Fibroblast of gingiva (primary cell): ENCODE measurements around the gene VIPR2.
"Not testable (repeated sequence)": the region's sequence is repeated elsewhere in the genome, so short reads cannot be mapped to it uniquely, and the experiment has no call there.

Experiments
- DNase-seq: peaks from one replicate; pipeline ENCODE4 v3.0.0-alpha.2; 2011; ENCODE audit warnings: low read depth

VIPR2 gene, protein sequence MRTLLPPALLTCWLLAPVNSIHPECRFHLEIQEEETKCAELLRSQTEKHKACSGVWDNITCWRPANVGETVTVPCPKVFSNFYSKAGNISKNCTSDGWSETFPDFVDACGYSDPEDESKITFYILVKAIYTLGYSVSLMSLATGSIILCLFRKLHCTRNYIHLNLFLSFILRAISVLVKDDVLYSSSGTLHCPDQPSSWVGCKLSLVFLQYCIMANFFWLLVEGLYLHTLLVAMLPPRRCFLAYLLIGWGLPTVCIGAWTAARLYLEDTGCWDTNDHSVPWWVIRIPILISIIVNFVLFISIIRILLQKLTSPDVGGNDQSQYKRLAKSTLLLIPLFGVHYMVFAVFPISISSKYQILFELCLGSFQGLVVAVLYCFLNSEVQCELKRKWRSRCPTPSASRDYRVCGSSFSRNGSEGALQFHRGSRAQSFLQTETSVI

DNA sequence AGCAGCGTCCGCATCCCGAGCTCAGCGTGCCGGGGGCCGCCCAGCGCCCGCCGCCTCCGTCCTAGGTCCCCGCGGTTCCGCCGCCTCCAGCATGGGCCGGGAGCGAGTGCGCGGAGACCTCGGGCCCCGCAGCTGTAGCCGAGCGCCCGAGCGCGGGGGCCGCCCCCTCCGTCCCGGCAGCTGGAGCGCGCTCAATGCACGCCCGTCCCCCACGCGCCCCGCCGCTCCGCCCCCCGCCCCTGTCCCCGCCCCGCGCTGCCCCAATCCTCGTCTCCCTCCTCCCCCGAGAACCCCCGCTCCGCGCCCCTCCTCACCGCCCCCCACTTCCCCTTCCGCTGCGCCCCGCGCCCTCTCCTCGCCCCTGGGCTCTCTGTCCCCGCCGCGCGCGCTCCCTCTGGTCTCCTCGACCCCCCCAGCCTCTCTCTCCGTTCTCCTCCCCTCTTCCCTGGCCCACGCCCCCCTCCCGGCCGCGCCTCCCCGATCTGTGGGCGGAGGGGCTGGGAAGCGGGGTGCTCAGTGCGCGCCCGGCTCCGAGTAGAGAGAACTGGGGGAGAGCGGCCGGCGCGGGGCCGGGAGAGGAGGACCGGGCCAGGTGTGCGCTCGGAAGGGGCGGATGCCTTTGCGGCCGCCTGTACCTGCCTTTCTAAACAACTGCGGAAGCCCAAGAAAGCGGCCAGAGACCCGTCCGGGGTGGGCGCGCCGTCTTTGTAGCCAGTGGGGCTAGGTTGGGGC, at the start of gene VIPR2:
Gene VIPR2 (minus strand): TSS at position 110 of the 732 bp plus-strand sequence. CDS start 96 bp downstream, at position 14.
- no peak for DNase-seq

DNA sequence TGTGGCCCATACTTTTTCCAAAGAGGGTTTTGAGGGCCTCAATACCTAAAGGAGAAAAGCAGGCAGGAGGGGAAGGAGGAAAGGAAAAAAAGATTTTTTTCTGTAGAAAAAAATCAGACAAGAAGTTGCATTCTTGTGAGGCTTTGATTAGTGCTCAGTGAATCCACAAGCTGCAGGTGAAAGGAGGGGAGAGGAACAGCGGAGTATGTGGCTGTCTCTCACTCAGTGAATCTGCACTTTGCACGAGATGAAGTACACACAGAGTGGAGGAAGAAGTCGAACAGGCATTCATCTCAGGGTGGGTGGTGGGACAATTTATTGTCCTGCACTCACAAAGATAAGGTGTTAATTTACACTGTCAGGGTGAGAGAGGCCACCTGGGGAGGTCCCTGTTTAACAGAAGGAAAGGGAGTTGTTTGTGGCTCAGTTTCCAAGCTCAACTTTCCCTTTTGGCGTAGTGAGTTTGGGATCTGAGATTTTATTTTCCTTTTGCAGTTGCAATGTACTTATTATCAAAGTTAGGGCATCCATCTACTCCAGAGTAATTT, 49.0 kb upstream of the VIPR2 start:
- no peak for DNase-seq

DNA sequence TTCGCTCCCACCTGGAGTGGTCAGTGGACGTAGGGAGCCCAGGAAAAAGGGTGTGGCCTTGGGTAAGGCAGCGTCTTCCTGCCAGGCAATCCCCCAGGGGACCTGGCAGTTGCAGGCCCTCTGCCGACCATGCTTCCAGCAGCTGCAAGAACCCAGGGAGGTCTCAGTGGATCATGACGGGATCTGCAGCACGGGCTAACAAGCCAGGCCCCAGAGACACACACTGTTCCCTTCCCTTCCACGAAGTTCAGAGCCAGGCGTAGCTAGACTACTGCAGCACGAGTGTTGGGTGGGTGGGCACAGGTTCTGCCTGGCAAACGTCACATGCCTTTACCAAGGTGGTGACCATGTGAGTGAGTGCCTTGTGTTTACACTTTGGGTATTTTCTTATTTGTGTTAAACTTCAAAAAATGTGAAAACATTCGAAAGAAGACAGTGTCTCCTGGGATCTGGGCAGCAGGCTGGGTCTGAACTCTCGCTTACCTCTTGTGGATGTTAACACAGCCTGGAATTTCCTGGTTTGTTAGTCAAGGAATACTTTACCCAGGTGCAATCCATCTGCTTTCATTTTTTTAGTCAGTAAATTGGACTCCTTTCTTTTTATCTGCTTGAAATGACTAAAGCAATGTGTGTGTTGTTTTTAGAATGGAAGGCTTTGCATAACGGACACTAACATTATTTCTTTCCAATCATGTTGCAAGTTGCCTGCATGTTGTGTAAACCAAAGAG, 48.2 kb upstream of the VIPR2 start:
- no peak for DNase-seq

DNA sequence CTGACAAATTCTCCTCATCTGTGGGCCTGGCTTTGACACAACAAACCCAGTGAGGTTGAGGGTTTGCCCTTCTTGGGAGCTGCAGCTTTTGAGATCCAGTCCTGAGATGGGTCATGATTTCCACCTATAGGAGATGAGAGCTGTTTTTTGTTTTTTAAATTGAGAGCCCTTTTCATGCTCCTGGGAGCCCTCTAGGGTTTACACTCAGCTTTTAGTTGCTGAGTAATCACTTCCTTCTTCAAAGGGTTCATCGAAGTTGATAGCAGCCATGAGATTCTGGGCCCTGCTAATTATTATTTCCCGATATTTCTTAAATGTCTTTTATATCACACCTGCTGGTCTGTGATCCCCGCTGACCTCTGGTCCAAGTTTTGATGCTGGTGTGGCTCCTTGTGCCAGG, 47.3 kb upstream of the VIPR2 start:
- DNase-seq, result no peak

DNA sequence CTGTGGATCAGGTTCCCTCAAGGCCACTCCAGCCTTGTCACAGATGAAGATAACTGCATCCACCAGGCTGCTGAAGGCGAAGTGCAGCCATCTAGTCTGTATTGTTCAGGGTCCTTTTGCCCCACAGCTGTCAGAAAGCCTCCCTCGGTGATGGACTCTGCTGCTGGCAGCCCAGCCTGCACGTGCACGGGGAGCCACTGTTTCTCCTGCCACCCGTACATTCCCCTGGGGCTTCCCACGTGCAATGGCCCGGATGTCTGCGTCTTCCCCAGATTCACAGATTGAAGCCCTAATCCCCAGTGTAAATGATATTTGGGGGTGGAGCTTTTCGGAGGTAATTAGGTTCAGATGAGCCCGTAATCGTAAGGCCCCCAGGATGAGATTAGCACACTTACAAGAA, 46.6 kb upstream of the VIPR2 start:
- DNase-seq, result no peak

DNA sequence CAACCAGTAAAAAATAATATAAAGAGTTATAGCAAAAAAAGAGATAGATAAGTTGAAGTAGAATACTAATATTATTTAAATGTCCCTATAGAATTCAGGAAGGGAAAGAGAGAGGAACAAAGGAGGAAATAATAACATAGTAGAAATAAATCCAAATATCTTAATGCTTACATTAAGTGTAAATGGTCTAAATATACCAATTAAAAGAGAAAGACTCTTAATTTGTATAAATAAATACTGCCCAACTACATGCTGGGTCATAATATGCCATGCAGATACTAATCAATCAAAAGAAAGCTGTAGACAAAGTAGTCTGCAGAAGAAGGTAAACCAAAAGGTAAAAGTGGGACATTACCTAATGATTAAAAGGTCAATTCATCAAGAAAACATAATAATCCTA, 43.3 kb upstream of the VIPR2 start:
- DNase-seq, result no peak

DNA sequence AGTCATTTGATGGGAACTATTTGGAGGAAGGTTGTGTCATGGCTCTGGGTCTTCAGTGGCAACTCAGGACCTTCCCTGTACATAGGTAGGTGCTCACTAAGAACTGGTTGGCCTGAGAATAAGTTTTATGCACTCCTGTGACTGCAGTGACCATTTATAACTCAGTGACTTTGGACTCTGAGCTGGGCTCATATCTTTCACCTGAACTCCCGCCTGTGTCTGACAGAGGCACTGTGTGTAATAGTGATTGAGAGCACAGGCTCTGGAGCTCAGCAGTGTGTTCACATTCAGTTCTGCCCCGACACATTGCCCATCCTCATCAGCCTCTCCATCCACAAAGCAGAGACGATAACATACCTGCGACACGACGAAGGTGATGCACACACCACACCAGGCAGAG, 34.6 kb upstream of the VIPR2 start:
- no peak for DNase-seq

DNA sequence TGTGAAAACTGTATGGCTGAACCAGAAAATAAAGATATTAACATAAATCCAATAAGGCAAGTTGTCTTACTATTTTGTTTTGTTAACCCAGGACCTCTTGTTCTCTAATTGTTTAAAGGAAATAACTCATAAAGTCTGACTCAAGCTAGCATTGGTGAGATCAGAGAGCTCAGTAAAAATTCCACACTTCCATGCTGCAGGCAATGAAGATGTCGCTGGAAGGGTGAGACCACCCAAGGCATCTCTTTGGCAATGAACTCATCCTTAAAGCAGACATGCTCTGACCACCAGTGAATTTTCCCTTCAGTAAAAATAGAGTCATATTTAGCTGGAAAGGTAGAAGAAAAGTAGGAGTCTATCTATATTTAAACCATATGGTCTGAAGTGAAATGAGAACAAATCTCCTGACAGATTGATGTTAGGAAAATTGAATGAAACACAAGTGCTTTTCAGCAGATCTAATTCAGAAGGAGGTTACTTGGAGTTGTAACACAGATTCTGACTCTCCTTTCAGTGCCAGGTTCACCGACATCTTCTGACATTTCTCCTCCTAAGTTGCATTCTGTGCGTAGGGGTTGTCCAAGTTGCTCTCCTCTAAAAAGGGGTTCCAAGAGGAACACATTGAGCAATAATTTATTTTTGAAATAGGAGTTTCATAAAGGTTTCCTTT, 32.8 kb upstream of the VIPR2 start:
- DNase-seq, result no peak

DNA sequence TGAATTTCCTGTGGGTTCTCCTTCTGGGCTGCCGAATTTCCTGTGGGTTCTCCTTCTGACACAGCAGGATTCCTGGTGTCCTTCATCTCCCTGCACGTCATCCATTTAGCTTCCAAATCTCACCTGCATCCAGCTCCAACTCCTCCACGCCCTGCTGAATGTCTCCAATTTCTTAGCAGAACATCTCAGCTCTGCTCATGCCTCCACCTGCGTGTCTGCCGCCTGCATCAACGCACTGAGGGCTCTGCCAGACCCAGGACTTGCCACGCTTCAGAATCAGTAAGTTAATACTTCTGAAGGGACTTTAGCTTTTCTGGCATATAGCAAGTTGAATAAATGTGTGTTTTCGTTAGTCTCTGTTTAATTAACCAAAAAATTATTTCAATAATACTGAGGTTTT, 31.1 kb upstream of the VIPR2 start:
- no peak for DNase-seq

DNA sequence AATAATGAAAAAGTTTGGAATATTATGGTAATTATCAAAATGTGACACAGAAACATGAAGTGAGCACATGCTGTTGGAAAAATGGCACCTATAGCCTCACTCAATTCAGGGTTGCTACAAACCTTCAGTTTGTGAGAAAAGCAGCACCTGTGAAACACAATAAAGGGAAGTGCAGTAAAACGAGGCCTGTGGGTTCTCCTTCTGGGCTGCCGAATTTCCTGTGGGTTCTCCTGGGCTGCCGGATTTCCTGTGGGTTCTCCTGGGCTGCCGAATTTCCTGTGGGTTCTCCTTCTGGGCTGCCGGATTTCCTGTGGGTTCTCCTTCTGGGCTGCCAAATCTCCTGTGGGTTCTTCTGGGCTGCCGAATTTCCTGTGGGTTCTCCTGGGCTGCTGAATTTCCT, 30.4 kb upstream of the VIPR2 start:
- DNase-seq, result not testable (repeated sequence)

DNA sequence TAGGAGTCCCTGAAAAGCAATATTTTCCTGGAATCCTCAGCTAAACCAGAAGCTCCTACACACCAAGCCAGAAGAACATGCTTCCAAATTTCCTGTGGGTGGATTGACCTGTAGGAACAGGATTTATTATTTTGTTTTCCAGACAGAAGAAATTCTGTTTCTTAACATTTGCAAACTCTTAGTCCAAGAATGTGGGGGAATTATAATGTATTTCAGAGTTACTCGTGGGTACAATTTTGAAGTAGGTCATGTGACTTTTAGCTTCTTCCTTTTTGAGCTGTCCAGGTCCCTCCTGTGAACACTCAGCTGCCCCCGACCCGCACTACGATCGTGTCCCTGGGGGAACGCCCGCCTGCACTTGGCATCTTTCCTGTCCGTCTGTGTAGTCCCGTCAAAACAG, 27.7 kb upstream of the VIPR2 start:
- no peak for DNase-seq

DNA sequence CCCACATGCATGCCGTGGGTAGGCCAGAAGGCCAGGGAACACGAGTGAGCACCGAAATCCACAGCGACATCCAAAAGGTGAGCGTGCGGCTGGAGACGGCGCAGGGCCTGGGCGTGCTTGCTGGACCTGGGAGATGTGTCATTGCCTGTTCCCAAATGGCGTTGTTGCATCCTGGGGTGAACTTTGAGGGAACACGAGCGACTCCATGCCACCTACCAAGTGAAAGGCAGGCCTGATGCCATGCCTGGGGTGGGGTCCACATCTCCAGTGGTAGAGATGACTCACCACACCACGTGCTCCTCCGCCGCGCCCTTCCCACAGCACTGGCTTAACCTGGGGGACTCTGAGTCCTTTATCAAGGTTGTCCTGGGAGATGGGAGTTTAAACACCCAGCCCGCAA, 24.7 kb upstream of the VIPR2 start:
- DNase-seq, result no peak

DNA sequence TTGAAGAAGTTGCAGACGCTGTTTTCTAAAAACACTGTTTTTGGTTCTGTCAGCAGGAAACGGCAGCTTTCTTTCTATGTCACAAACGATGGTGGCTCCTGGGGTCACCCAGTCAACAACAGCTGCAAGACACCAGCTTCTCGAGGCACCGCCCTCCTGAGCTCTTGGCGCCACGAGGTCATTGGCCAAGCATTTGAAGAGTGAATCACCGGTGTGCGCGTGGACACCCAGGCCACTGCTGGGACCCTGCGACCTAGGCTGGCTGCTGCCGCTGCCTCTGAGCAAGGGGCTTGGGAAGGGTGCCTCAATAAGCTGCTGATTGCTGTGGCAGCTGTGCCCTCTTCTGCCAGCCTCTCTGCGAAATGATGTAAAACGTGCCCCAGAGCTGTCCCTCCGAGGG, 22.5 kb upstream of the VIPR2 start:
- no peak for DNase-seq

DNA sequence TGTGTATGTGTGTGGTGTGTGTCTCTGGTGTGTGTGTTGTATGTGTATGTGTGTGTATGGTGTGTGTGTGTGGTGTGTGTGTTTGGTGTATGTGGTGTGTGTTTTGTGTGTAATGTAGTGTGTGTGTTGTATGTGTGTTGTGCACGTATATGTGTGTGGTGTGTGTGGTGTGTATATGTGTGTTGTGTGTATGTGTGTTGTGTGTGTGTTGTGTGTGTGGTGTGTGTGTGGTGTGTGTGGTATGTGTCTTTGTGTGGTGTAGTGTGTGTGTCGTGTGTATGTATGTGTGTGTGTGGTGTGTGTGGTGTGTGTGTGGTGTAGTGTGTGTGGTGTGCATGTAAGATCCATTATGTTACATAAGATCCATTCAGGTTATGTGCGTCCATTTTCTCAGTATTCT, 21.9 kb upstream of the VIPR2 start:
- DNase-seq, result no peak

DNA sequence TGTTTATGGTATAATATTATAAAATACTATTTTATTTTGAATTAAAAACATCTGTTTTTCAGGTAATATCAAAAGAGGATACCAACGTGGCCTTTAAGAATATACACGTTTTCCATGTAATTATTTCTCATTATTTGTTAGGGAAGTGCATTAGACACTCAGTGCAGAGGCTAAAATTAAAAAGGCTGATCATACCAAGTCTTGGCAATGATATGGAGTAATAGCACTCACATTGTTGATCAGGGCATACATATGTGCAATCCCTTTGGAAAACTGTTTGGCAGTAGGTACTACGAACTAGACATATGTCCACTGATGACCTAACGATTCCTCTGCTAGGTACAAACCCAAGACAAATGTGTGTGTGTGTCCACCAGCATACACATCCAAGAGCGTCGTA, 20.7 kb upstream of the VIPR2 start:
- DNase-seq, result no peak

DNA sequence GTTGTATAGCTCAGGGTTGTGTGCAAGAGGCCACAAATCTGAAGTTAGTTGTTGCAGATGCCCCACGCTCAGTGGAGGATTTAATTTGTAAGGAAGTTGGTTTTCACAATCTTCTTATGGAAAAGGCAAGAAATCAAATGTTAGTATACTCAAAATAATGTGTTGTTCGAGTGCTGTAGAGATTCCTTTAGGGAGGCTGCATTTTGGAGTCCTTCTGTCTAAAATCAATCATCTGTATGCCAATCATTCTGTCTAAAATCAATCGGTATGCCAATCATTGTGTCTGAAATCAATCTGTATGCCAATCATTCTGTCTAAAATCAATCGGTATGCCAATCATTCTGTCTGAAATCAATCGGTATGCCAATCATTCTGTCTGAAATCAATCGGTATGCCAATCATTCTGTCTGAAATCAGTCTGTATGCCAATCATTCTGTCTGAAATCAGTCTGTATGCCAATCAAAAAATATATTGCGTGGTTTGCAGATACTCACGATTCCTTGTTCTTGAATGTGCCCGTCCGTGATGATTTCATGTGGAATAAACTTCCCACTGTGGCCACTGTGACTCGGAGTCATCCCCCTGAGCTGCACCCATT, 19.1 kb upstream of the VIPR2 start:
- not testable (repeated sequence) for DNase-seq

DNA sequence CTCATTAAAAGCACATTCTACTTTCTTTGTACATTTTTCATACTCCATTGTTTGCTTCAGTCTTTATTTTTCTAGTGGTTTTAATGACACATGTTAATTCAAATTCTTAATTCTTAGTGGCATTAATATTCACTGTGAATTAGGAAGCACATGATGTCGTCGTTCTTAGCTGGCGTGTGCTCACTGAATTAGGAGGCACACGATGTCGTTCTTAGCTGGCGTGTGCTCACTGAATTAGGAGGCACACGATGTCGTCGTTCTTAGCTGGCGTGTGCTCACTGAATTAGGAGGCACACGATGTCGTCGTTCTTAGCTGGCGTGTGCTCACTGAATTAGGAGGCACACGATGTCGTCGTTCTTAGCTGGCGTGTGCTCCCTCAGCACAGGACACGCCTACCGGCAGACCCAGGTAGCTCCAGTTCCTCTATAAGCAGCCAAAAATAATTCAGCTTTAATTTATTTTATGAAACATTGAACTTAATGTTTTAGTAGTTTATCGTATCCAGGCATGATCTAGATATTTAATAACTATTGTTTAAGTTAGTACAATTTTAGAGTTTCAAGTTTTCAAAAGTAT, 17.5 kb upstream of the VIPR2 start:
- DNase-seq, result not testable (repeated sequence)

DNA sequence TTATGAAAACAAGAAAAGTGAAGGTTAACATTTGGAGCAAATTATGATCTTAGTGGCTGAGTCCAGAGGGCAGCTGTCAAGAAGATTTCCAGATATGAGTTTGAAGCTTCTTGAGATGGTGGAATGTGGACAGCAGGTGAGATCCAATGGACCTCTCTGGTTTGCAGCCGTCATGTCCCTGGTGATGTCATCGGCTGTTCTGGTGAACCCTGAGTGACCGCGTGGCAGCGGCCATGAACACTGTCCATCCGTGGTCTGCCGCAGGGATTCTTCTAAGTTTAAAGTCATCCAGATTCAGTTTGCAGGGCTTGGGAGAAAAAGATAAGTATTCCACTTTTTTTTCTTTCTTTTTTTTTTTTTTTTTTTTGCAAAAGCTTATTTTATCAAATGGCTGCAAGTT, 15.8 kb upstream of the VIPR2 start:
- DNase-seq, result no peak

DNA sequence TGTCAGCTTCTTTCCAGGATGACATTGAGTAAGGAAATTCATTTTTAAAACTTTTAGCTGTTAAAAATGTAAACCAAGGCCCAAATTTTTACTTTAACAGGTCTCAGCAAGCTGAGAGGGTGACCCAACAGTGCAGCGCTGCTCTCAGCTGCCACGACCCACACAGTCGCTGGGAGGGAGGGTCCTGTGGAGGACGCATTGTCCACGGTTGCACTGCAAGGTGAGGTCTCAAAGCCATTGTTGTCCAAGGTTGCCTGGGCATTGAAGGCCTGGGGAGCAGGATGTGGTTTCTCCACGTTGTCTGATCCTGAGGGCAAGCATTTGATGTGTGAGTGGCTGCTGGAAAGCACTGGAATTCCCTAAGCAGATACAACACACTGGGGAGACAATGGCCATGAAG, 15.1 kb upstream of the VIPR2 start:
- no peak for DNase-seq

DNA sequence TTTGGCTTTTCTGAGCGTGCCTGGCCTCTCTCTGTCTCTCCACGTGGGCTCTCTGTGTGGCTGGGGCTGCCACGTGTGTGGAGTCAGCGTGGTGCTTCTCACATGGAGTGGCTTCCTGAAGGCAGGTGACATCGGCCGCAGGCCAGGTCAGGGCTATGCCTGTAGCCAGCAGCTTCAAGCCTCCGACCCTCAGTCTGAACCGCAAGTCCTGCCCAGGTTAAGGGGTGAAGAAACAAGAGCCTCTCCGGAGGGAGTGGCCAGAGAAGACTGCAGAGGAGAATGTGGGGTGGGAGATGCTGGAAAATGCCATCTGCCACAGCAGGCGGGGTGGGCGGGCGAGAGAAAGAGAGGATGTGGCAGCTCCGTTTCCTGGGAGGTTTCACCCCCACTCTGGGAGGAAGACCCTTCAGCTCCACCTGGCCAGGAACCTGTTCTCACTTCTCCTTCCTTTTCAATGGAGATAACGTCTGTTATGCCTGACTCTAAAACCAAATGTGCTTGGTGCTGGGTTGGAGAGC, 14.3 kb upstream of the VIPR2 start:
- no peak for DNase-seq
